H1 (cell line): ENCODE measurements around the gene C1orf116. TPM values are rescaled to one million over a fixed set of nuclear protein-coding genes. Genes with fewer than 3 reads are reported as not detected.

ENCODE experiments used
- CTCF ChIA-PET: fragments of 300-600 bp; sonication (Branson Sonifier 250); formaldehyde crosslinking; loops from one replicate; lab custom pipeline; 2021; ENCODE audit not compliant: partially characterized antibody; lab: Charles Lee
- POLR2A ChIA-PET: fragments of 300-600 bp; sonication (Branson Sonifier 250); formaldehyde crosslinking; loops from one replicate; lab custom pipeline; 2021; ENCODE audit warnings: inconsistent platforms; ENCODE audit not compliant: partially characterized antibody; lab: Charles Lee
- DNase-seq, 2 experiments: peaks; one replicate each; pipeline versions ENCODE4 v3.0.0 to v3.0.0-alpha.2; 2010 to 2022; ENCODE audit warnings: low spot score in 2 of 2, low read depth in 1 of 2, mixed read lengths in 1 of 2
- FAIRE-seq: peaks from 2 replicates; lab custom pipeline; 2011; peaks lifted over from hg19 to GRCh38; lab: Jason Lieb, UNC
- H2AFZ ChIP-seq: 2 replicates; pipeline ENCODE4 v1.8.1; 2012; ENCODE audit warnings: low read length, inconsistent platforms
- H2AK5ac ChIP-seq: 2 replicates; pipeline ENCODE4 v1.6.1; 2013; ENCODE audit warnings: low read depth, low read length
- H2BK120ac ChIP-seq: replicated peaks from 2 replicates; pipeline ENCODE3; 2013; ENCODE audit warnings: low read depth, low read length, inconsistent platforms
- H2BK12ac ChIP-seq: 2 replicates; pipeline ENCODE4 v1.6.1; 2013; ENCODE audit warnings: low read depth, low read length
- H2BK15ac ChIP-seq: 2 replicates; pipeline ENCODE4 v1.6.1; 2013; ENCODE audit warnings: low read length
- H2BK20ac ChIP-seq: 2 replicates; pipeline ENCODE4 v1.6.1; 2013; ENCODE audit warnings: low read length
- H2BK5ac ChIP-seq: 2 replicates; pipeline ENCODE4 v1.6.1; 2013; ENCODE audit warnings: low read depth, low read length
- H3K14ac ChIP-seq: 2 replicates; pipeline ENCODE4 v1.6.1; 2013; ENCODE audit warnings: inconsistent platforms; ENCODE audit not compliant: insufficient read length
- H3K18ac ChIP-seq: 2 replicates; pipeline ENCODE4 v1.6.1; 2013; ENCODE audit warnings: low read length; ENCODE audit errors: extremely low read depth
- H3K23ac ChIP-seq: 2 replicates; pipeline ENCODE4 v1.6.1; 2013; ENCODE audit warnings: inconsistent platforms; ENCODE audit not compliant: insufficient read length
- H3K23me2 ChIP-seq: 2 replicates; pipeline ENCODE4 v1.6.1; 2013; ENCODE audit warnings: low read depth, low read length
- H3K27ac ChIP-seq: 2 replicates; pipeline ENCODE4 v1.6.1; 2011; ENCODE audit warnings: low read depth, low read length, inconsistent platforms
- H3K27me3 ChIP-seq, 4 experiments: replicated peaks in 1 of 4; 1 replicate in 1 of 4; 2 replicates in 3 of 4; pipeline versions ENCODE4 v1.6.1 to v1.8.1; 2011 to 2013; ENCODE audit warnings: low read length in 3 of 4, mild to moderate bottlenecking in 3 of 4, inconsistent platforms in 2 of 4, mixed read lengths in 2 of 4, moderate library complexity in 1 of 4; ENCODE audit not compliant: control insufficient read depth in 3 of 4, insufficient read depth in 3 of 4; ENCODE audit errors: extremely low read depth in 1 of 4
- H3K36me3 ChIP-seq, 4 experiments: 2 replicates each; pipeline versions ENCODE4 v1.6.1 to v1.8.1; 2011 to 2013; ENCODE audit warnings: mild to moderate bottlenecking in 4 of 4, low read length in 3 of 4, moderate library complexity in 2 of 4, control low read depth in 1 of 4, inconsistent platforms in 1 of 4; ENCODE audit not compliant: insufficient read depth in 4 of 4, control insufficient read depth in 2 of 4
- H3K4ac ChIP-seq: replicated peaks from 2 replicates; pipeline ENCODE3; 2013; ENCODE audit warnings: low read length, low read depth, mixed read lengths, inconsistent platforms; ENCODE audit not compliant: insufficient read length
- H3K4me1 ChIP-seq, 4 experiments: replicated peaks in 1 of 4; 1 replicate in 1 of 4; 2 replicates in 3 of 4; pipeline versions ENCODE4 v1.6.1 to v1.8.1; 2011 to 2013; ENCODE audit warnings: low read length in 3 of 4, inconsistent platforms in 2 of 4, mixed read lengths in 1 of 4; ENCODE audit not compliant: insufficient read depth in 4 of 4, control insufficient read depth in 3 of 4
- H3K4me2 ChIP-seq, 2 experiments: 2 replicates each; pipeline versions ENCODE4 v1.6.1 to v1.8.1; 2011 to 2013; ENCODE audit warnings: low read depth in 2 of 2, low read length in 2 of 2, control low read depth in 1 of 2, inconsistent platforms in 1 of 2, mild to moderate bottlenecking in 1 of 2; ENCODE audit not compliant: insufficient read depth in 1 of 2
- H3K4me3 ChIP-seq, 4 experiments: fragments of 200-600, 300-600 bp in 1 of 4; sonication (generic), shearing (Covaris generic), sonication (Bioruptor Twin) in 1 of 4; 2 replicates each; pipeline versions ENCODE4 v1.5.1 to v1.8.1; 2011 to 2016; ENCODE audit warnings: low read length in 4 of 4, low read depth in 3 of 4, control low read depth in 2 of 4, inconsistent platforms in 2 of 4, mild to moderate bottlenecking in 2 of 4, mixed read lengths in 1 of 4, moderate library complexity in 1 of 4; ENCODE audit not compliant: insufficient read depth in 2 of 4; ENCODE audit errors: extremely low read depth in 1 of 4
- H3K56ac ChIP-seq: replicated peaks from 2 replicates; pipeline ENCODE3; 2013; ENCODE audit warnings: low read depth, mild to moderate bottlenecking, mixed read lengths, low read length, inconsistent platforms; ENCODE audit not compliant: insufficient read length
- H3K79me1 ChIP-seq: 2 replicates; pipeline ENCODE4 v1.6.1; 2013; ENCODE audit warnings: low read depth, low read length, control low read depth
- H3K79me2 ChIP-seq, 2 experiments: 2 replicates each; pipeline versions ENCODE4 v1.6.1 to v1.8.1; 2012 to 2013; ENCODE audit warnings: low read length in 2 of 2, mild to moderate bottlenecking in 2 of 2, inconsistent platforms in 1 of 2; ENCODE audit not compliant: insufficient read depth in 2 of 2, control insufficient read depth in 1 of 2
- H3K9ac ChIP-seq, 4 experiments: replicated peaks in 1 of 4; 1 replicate in 1 of 4; 2 replicates in 3 of 4; pipeline versions ENCODE4 v1.6.1 to v1.8.1; 2011 to 2013; ENCODE audit warnings: low read depth in 3 of 4, low read length in 3 of 4, control low read depth in 2 of 4, mild to moderate bottlenecking in 2 of 4, moderate library complexity in 2 of 4, inconsistent platforms in 1 of 4; ENCODE audit errors: extremely low read depth in 1 of 4
- H3K9me3 ChIP-seq, 2 experiments: 2 replicates each; pipeline versions ENCODE4 v1.6.1 to v1.8.1; 2012 to 2013; ENCODE audit warnings: mild to moderate bottlenecking in 2 of 2, moderate library complexity in 2 of 2, control low read depth in 1 of 2, inconsistent platforms in 1 of 2, low read depth in 1 of 2, low read length in 1 of 2, mixed read lengths in 1 of 2; ENCODE audit not compliant: insufficient read depth in 2 of 2
- H4K20me1 ChIP-seq, 2 experiments: replicated peaks in 1 of 2; 2 replicates each; pipeline versions ENCODE3 to v1.8.1; 2011 to 2013; ENCODE audit warnings: inconsistent platforms in 2 of 2, low read length in 2 of 2, mild to moderate bottlenecking in 1 of 2; ENCODE audit not compliant: insufficient read depth in 2 of 2, control insufficient read depth in 1 of 2
- H4K5ac ChIP-seq: 2 replicates; pipeline ENCODE4 v1.6.1; 2013; ENCODE audit warnings: low read length, low read depth, mixed read lengths, inconsistent platforms; ENCODE audit not compliant: insufficient read length
- H4K8ac ChIP-seq: 2 replicates; pipeline ENCODE4 v1.8.0; 2013; ENCODE audit warnings: mild to moderate bottlenecking, moderate library complexity, low read length, inconsistent platforms; ENCODE audit not compliant: insufficient read depth; ENCODE audit errors: extremely low read depth
- H4K91ac ChIP-seq: replicated peaks from 2 replicates; pipeline ENCODE3; 2013; ENCODE audit warnings: low read length, mixed read lengths, inconsistent platforms; ENCODE audit not compliant: insufficient read length
- CEBPB ChIP-seq: IDR thresholded peaks from 2 replicates; pipeline ENCODE4 v1.6.1; 2012; ENCODE audit warnings: low read depth, low read length
- CHD1 ChIP-seq: IDR thresholded peaks from 2 replicates; pipeline ENCODE4 v1.6.1; 2012; ENCODE audit warnings: low read depth, low read length, improper control_type of control experiment
- CREB1 ChIP-seq: IDR thresholded peaks from 2 replicates; pipeline ENCODE4 v1.6.1; 2012; ENCODE audit warnings: inconsistent platforms
- EZH2 ChIP-seq: fragments of 200-600 bp; sonication (generic); IDR thresholded peaks from 2 replicates; pipeline ENCODE4 v1.7.1; 2012; ENCODE audit warnings: low read depth, mild to moderate bottlenecking, moderate library complexity, low read length, inconsistent platforms; ENCODE audit not compliant: severe bottlenecking
- FOSL1 ChIP-seq: IDR thresholded peaks from 2 replicates; pipeline ENCODE4 v1.6.1; 2011; ENCODE audit warnings: mild to moderate bottlenecking, low read depth, low read length, moderate library complexity; ENCODE audit not compliant: insufficient read depth
- GTF2F1 ChIP-seq: IDR thresholded peaks from 2 replicates; pipeline ENCODE4 v1.6.1; 2012; ENCODE audit warnings: low read depth, low read length, improper control_type of control experiment, borderline replicate concordance
- HDAC6 ChIP-seq: IDR thresholded peaks from one replicate; pipeline ENCODE4 v1.7.1; 2012; ENCODE audit warnings: low read depth, mild to moderate bottlenecking, inconsistent platforms, low read length, moderate library complexity
- KDM1A ChIP-seq: fragments of 200-600, 300-600 bp; sonication (generic); IDR thresholded peaks from 2 replicates; pipeline ENCODE4 v1.7.1; 2016; ENCODE audit warnings: mild to moderate bottlenecking, low read length, borderline replicate concordance
- RNF2 ChIP-seq: fragments of 200-900, 300-1000 bp; sonication (generic); IDR thresholded peaks from 2 replicates; pipeline ENCODE4 v1.7.1; 2016; ENCODE audit warnings: borderline replicate concordance, low read depth, mild to moderate bottlenecking, antibody characterized with exemption, low read length; ENCODE audit not compliant: poor library complexity, severe bottlenecking; ENCODE audit errors: missing control alignments
- SP2 ChIP-seq: IDR thresholded peaks from 2 replicates; pipeline ENCODE4 v1.6.1; 2012; ENCODE audit warnings: mild to moderate bottlenecking, low read length, inconsistent platforms
- TBP ChIP-seq: IDR thresholded peaks from 2 replicates; pipeline ENCODE4 v1.6.1; 2011; ENCODE audit warnings: low read depth, low read length, improper control_type of control experiment
- TCF12 ChIP-seq: IDR thresholded peaks from 2 replicates; pipeline ENCODE4 v1.6.1; 2011; ENCODE audit warnings: low read depth, mild to moderate bottlenecking, low read length
- ZNF274 ChIP-seq: IDR thresholded peaks from 2 replicates; pipeline ENCODE4 v1.7.0; 2012; ENCODE audit warnings: low read length, borderline replicate concordance; ENCODE audit errors: extremely low read depth
- WGBS, 2 experiments: shearing (Covaris generic) in 1 of 2; methylation state at CpG; one replicate each; pipeline versions ENCODE4 v1.1.6 to v1.1.7; 2013 to 2015; ENCODE audit warnings: low lambda C conversion rate in 2 of 2, mixed read lengths in 2 of 2, inconsistent platforms in 1 of 2, low coverage in 1 of 2, missing lambda C conversion rate in 1 of 2; ENCODE audit not compliant: insufficient replicate concordance in 2 of 2, insufficient coverage in 1 of 2, insufficient read length in 1 of 2; ENCODE audit errors: extremely low coverage in 1 of 2, missing lambda C conversion rate in 1 of 2; 5-methylcytosine and 5-hydroxymethylcytosine counted together
- polyA plus RNA-seq, 7 experiments: library from polyadenylated mRNA; depleted of rRNA in 3 of 7; stranded (reverse) in 5 of 7; unstranded in 2 of 7; fragments of >200 nt in 5 of 7; fragments of 200-250 nt in 2 of 7; gene quantifications; 1 replicate in 5 of 7; 2 replicates in 1 of 7; 4 replicates in 1 of 7; pipeline versions ENCODE4 v1.2.1 to v1.2.3, GENCODE V29; 2011 to 2013; ENCODE audit warnings: missing spikeins in 2 of 7, mixed read lengths in 2 of 7
- total RNA-seq: library from RNA; stranded (reverse); fragmentation: NEBNext Ultra II Directional; extraction: Animal tissue kit (Norgen Biotek cat#: 25700); gene quantifications from 2 replicates; pipeline ENCODE4 v1.2.1, GENCODE V29; 2021
- TF ChIP-seq, protein P1 (sequence below): IDR thresholded peaks from 2 replicates; pipeline ENCODE4 v1.6.1; 2011; ENCODE audit warnings: low read length, improper control_type of control experiment

The C1orf116 gene
- total and polyA plus RNA-seq, 2 of the 8 experiments (the other 6 are each of a cell fraction or from before 2014, with no cell fraction given) = 2.2 to 3.9 TPM

DNA sequence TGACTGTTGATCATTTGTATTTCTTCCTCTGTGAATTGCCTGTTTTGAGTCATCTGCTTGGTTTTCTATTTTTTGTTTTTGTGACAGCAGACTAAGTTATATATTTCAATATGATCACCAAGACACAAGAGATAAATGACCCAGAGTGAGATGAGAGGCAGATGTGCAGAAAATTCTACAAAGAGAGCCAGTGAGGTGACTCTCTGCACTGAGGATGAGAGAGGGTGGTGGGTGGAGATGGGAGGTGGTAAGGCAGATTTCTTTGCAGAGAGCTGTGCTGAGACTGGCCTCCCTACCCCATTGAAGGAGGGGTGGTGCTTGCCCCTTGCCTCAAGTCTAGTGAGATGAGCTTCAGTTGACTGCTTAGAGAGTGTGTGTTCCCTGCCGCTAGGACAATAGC is 44.7 kb downstream of the C1orf116 start:
- Histone ChIP-seq H2BK120ac (no peak overlapping the region), H2BK12ac (peak overlapping the region; percentile 69; the same call in 1 of the 2 replicates), H3K79me2 (no peaks in the 10 kb centered on the region), H3K9me3 (no peaks in the 10 kb centered on the region), H3K27me3 (no peaks in the 10 kb centered on the region; a peak in 2 of 7 replicates), H3K4me3 (no peak overlapping the region), H3K56ac (no peak overlapping the region), H2AFZ (peak overlapping the region; percentile 51; the same call in 1 of the 2 replicates), H3K23me2 (no peaks in the 10 kb centered on the region; the same call in 1 of the 2 replicates), H4K91ac (no peak overlapping the region), H2AK5ac (no peak overlapping the region), H3K36me3 (no peaks in the 10 kb centered on the region), H3K18ac (no peak overlapping the region), H2BK5ac (no peak overlapping the region), H3K79me1 (no peaks in the 10 kb centered on the region), H3K9ac (no peak overlapping the region), H2BK15ac (no peak overlapping the region), H4K8ac (no peak overlapping the region), H3K4me1 (peaks cover 4 to 12% (median 6%) of the 10 kb centered on the region in 4 experiments), H3K23ac (no peak overlapping the region), H4K20me1 (no peaks in the 10 kb centered on the region), H3K27ac (no peak overlapping the region), H4K5ac (no peak overlapping the region), H3K4ac (no peak overlapping the region), H3K4me2 (no peak overlapping the region), H2BK20ac (no peak overlapping the region), H3K14ac (no peak overlapping the region)
- DNase-seq = no peak
- ChIA-PET POLR2A (no interaction called here), CTCF (interaction anchor here (0.6 to 1.6 kb wide), 7 partner anchors 10 to 379 kb away, joined by 3 to 4 read pairs (median 3); no protein-coding TSS in a partner anchor)
- WGBS, 2 experiments = 100% methylated on average over 1 of the region's 1 CpG; no CpG with 5 or more reads in 1 of the 2 experiments
- TF ChIP-seq HDAC6 (no peak), ZNF274 (no peak), TBP (no peak), CREB1 (no peak), FOSL1 (no peak), CHD1 (no peak), KDM1A (no peak), CEBPB (no peak), EZH2 (no peak), RNF2 (no peak), GTF2F1 (no peak), TCF12 (no peak), SP2 (no peak)
- TF ChIP-seq, protein P1, sequence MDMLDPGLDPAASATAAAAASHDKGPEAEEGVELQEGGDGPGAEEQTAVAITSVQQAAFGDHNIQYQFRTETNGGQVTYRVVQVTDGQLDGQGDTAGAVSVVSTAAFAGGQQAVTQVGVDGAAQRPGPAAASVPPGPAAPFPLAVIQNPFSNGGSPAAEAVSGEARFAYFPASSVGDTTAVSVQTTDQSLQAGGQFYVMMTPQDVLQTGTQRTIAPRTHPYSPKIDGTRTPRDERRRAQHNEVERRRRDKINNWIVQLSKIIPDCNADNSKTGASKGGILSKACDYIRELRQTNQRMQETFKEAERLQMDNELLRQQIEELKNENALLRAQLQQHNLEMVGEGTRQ = no peak
- FAIRE-seq = no peak
